WERI-Rb-1 (cell line): ENCODE measurements around the gene WTAP.
"Not testable (repeated sequence)": the region's sequence is repeated elsewhere in the genome, so short reads cannot be mapped to it uniquely, and the experiment has no call there.

Experiments
- DNase-seq: peaks from one replicate; pipeline ENCODE4 v3.0.0-alpha.2; 2020
- H3K27ac ChIP-seq: fragments of 250-450 bp; sonication (Bioruptor Pico); 2 replicates; pipeline ENCODE4 v1.5.1; 2020; ENCODE audit warnings: mild to moderate bottlenecking, moderate library complexity
- H3K27me3 ChIP-seq: fragments of 250-450 bp; sonication (Bioruptor Pico); 2 replicates; pipeline ENCODE4 v1.5.1; 2021; ENCODE audit warnings: mild to moderate bottlenecking, low read depth, moderate library complexity; ENCODE audit not compliant: insufficient read depth, severe bottlenecking
- H3K36me3 ChIP-seq: fragments of 250-450 bp; sonication (Bioruptor Pico); 2 replicates; pipeline ENCODE4 v1.5.1; 2020; ENCODE audit warnings: mild to moderate bottlenecking, moderate library complexity
- H3K4me3 ChIP-seq: 2 replicates; pipeline ENCODE4 v1.5.1; 2011; ENCODE audit warnings: low read depth, mild to moderate bottlenecking, control low read depth, low read length
- H3K9me3 ChIP-seq: fragments of 250-450 bp; sonication (Bioruptor Pico); 2 replicates; pipeline ENCODE4 v1.5.1; 2021; ENCODE audit warnings: mild to moderate bottlenecking, moderate library complexity; ENCODE audit not compliant: severe bottlenecking
- CTCF ChIP-seq: IDR thresholded peaks from 2 replicates; pipeline ENCODE4 v1.5.1; 2011; ENCODE audit warnings: low read depth, mild to moderate bottlenecking, control low read depth, inconsistent platforms, low read length

WTAP gene

GRCh38 chr6:159716247-159717096, 10.8 kb upstream of the WTAP start:
- no peak overlapping the region for H3K4me3 ChIP-seq
- no peak for TF ChIP-seq CTCF
- H3K27me3 ChIP-seq = no peaks in the 10 kb centered on the region
- no peak overlapping the region; the same call in 1 of the 2 replicates for H3K27ac ChIP-seq
- peaks cover 3% of the 10 kb centered on the region; the same call in 1 of the 2 replicates for H3K36me3 ChIP-seq
- no peaks in the 10 kb centered on the region for H3K9me3 ChIP-seq
- no peak for DNase-seq

- H3K9me3 ChIP-seq = no peaks in the 10 kb centered on the region
- peaks cover 11% of the 10 kb centered on the region for H3K36me3 ChIP-seq
- no peak overlapping the region for H3K27ac ChIP-seq
- DNase-seq = no peak
- no peak overlapping the region for H3K4me3 ChIP-seq
- no peaks in the 10 kb centered on the region for H3K27me3 ChIP-seq
- TF ChIP-seq CTCF = no peak
Measured at GRCh38 chr6:159718634-159719033, 8.7 kb upstream of the WTAP start.

GRCh38 chr6:159719287-159719686, 8.0 kb upstream of the WTAP start:
- DNase-seq = no peak
- Histone ChIP-seq H3K36me3 (peaks cover 11% of the 10 kb centered on the region), H3K27ac (no peak overlapping the region), H3K27me3 (no peaks in the 10 kb centered on the region), H3K4me3 (no peak overlapping the region), H3K9me3 (no peaks in the 10 kb centered on the region)
- TF ChIP-seq CTCF = no peak

- no peak for TF ChIP-seq CTCF
- Histone ChIP-seq H3K27ac (no peak overlapping the region), H3K4me3 (no peak overlapping the region), H3K27me3 (no peaks in the 10 kb centered on the region), H3K9me3 (no peaks in the 10 kb centered on the region), H3K36me3 (peaks cover 8% of the 10 kb centered on the region)
- peak; percentile 18 for DNase-seq
Measured at GRCh38 chr6:159720708-159721107, 6.6 kb upstream of the WTAP start.

- H3K4me3 ChIP-seq, H3K27me3 ChIP-seq, DNase-seq, H3K9me3 ChIP-seq, H3K27ac ChIP-seq: not testable (repeated sequence)
- peaks cover 14% of the 10 kb centered on the region for H3K36me3 ChIP-seq
Measured at GRCh38 chr6:159721981-159722380, 5.3 kb upstream of the WTAP start.

- Histone ChIP-seq H3K9me3 (no peaks in the 10 kb centered on the region), H3K4me3 (no peak overlapping the region), H3K27ac (no peak overlapping the region), H3K36me3 (peaks cover 17% of the 10 kb centered on the region), H3K27me3 (no peaks in the 10 kb centered on the region)
- TF ChIP-seq CTCF = no peak
- DNase-seq = no peak
Measured at GRCh38 chr6:159722655-159723054, 4.7 kb upstream of the WTAP start.
